ENCODE measurements around the gene CLASP1. TPM values are rescaled to one million over a fixed set of nuclear protein-coding genes. Genes with fewer than 3 reads are reported as not detected.

The CLASP1 gene
- total RNA-seq, 1 donor from 2014 or later: 31.3 TPM

DNA sequence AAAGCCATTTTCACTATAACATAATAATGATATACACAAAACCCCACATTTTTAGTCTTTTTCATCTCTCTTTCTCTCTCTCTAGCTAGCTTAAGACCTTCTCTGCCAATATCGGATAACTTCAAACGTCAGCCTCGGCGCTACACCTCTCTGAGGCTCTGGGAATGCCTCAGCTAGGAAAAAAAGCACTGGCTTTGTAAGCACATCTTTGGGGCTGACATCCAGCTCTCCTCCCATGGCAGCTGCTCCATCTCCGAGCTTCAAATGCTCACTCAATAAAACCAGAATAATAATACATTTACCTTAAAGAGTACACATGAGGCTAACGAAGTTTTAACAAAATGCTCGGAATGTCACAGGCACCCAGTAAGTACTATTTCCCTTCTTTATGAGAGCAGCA, 107.8 kb downstream of the CLASP1 start:
- no peak for DNase-seq (ENCODE audit: low read depth, low spot score)

DNA sequence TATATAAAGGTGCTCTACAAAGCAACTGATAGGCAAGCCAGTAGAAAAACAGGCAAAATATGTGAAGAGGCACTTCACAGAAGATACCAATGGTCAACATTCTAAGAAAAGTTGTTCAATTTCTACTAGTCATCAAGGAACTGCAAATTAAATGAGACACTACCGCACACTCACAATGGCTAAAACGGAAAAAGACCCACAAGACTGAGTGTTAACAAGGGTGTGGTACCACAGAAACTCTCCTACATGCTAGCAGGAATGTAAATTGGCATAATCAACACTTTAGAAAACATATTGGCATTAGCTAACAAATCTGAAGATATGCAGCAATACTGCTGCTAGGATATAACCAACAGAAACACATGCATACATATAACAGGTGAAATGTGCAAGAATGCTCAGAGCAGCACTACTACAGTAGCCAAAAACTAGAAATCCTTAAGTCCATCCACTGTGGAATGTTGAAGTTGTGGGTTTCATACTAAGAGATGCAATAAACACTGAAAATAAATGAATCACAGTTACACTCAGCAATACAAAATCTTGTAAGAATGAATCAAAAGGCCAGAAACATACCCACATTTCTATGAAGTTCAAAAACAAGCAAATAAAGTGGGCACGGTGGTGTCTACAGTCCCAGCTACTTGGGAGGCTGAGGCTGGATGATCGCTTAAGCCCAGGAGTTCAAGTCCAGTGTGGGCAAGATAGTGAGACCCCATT, 109.4 kb downstream of the CLASP1 start:
- DNase-seq (ENCODE audit: low read depth, low spot score): no peak

DNA sequence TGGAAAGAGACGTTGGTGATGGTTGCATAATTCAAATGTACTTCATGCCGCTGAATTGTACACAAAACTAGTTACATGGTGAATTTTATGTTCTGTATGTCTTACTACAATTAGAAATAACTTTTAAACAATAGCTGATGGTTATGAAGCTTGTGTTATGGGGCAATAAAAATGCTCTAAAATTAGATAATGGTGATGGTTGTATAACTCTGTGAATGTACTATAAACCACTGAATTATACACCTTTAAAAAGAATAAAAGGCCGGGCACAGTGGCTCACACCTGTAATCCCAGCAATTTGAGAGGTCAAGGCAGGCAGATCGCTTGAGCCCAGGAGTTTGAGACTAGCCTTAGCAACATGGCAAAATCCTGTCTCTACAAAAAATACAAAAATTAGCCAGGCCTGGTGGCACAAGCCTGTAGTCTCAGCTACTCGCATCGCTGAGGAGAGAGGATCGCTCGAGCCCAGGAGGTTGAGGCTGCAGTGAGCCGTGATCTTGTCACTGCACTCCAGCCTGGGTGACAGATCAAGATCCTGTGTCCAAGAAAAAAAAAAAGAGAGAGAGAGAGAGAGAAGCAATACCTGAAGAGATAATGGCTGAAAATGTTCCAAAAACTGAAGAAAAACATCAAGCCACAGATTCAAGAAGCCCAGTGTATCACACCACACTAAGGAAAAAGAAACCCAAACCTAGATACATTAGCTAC, 112.3 kb downstream of the CLASP1 start:
- no peak for DNase-seq (ENCODE audit: low read depth, low spot score)

DNA sequence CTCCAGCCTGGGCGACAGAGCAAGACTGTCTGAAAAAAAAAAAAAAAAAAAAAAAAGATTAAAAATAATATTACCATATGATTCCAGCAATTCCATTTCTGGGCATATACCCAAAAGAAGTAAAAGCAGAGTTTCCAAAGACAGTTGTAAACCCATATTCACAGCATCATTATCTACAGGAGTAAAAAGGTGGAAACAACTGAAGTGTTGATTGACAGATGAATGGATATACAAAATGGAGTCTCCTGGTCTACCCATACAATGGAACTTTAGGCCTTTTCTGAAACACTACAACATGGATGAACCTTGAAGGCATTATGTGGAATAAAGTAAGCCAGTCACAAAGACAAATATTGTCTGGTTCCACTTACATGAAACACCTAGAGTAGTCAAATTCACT, 112.9 kb downstream of the CLASP1 start:
- no peak for DNase-seq (ENCODE audit: low read depth, low spot score)

DNA sequence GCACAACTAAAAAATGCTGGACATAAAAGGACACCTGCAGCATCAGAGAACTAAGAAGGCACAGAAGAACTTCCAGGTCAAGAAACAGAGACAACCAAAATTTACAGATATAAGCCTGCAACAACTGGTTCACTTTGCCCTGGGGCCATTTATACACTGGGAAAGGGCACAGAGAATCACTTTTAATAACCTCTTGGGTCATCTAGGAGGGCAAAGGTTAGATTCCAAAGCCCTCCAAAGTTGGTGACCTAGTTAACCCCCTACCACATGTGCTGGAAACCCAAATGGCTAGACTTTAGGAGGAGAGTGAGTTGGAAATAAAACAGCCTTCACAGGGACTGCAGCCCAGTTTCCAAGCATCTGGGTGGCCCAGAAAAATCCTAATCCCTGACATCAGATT, 115.3 kb downstream of the CLASP1 start:
- no peak for DNase-seq (ENCODE audit: low read depth, low spot score)

DNA sequence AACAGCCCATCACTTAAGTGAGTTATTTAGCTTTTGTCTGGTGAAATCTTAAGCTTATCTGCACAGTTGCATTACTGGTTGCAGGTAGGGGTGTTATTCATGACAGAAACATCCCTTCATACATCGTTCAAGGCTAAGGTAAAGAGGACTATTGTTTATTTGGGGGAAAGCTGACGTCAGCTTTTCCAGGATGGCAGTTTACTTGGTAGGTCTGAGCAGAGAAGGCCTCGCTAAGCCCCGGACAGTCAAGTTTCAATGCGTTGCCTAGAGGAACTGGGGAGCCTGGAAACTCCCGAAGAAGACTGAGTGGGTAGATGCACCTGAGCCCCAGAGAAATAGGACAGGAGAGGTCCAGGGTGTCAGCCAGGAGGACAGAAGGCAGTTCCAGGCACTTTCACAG, 116.4 kb downstream of the CLASP1 start:
- DNase-seq (ENCODE audit: low read depth, low spot score): no peak

DNA sequence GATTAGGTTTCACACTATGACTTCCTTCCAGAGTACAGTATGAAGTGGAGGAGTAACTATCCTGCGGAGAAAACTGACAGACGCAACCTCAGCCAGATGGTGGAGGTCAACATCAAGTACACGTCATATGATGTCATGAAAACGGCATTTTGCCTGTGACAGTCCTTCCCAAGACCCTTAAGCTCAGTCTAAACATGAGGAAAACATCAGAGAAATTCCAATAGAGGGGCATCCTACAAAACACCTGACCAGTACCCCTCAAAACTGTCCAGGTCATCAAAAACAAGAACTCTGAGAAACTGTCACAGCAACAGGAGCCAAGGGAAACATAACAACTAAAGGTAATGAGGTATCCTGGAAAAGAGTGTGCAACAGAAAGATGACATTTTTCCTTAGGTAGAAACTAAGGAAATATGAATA, 116.9 kb downstream of the CLASP1 start:
- no peak for DNase-seq (ENCODE audit: low read depth, low spot score)

DNA sequence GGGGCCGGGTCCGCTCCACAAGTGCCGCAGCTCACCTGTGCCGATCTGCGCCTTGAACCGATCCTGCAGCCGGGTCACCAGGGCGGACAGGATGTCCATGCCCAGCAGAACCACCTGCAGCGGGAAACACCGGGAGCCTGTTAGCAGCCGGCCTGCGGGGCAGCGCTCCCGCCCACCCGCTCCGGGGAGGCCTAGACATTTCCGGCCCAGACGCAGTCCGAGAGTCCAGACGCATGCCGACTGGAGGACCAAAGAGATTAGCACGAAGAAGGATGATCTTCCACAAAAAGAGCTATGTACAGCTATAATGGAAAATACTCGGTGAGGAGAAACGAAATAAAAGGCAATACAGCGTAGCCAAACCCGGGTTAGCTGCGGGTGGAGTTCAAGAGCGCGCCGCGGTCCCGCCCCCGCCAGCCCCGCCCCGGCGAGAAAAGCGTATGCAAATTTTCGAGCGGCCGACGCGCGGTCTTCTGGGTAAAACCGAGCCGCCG, 119.0 kb downstream of the CLASP1 start:
- peak; percentile 35 for DNase-seq (ENCODE audit: low read depth, low spot score)

DNA sequence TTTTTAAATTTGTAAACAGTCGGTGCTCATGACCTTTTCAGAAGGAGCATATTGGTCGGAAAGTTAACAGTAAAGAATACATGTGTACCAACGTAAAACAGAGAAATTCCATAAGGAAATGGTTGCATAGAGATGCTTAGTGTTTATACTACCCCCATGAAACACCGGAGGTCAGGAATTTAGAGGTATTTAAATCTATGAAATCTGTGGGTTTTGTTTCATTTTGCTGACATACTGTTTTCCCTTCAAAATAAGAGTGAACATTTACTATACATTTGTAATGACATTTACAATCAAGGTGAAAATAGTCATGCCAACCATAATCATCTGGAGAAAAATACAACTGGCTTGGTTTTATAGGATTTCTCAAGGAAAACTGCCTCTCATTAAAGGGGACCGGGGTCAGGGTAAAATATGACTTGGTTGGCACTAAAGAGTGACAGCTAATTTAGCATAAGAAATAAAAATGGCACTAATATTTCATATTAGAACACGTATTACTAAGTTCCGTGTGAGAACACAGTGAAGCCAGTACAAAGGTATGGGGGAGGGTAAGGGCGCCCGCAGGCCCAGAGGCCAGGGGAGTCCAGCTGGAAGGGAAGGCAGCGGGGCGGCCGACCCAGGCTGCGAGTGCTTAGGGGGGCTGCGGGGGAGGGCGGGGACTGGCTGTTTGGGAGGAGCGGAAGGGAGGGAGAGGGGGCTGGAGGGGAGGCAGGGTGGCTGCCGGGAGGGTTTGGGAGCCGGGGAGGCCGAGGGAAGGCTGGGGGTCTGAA, 119.6 kb downstream of the CLASP1 start:
- no peak for DNase-seq (ENCODE audit: low read depth, low spot score)

DNA sequence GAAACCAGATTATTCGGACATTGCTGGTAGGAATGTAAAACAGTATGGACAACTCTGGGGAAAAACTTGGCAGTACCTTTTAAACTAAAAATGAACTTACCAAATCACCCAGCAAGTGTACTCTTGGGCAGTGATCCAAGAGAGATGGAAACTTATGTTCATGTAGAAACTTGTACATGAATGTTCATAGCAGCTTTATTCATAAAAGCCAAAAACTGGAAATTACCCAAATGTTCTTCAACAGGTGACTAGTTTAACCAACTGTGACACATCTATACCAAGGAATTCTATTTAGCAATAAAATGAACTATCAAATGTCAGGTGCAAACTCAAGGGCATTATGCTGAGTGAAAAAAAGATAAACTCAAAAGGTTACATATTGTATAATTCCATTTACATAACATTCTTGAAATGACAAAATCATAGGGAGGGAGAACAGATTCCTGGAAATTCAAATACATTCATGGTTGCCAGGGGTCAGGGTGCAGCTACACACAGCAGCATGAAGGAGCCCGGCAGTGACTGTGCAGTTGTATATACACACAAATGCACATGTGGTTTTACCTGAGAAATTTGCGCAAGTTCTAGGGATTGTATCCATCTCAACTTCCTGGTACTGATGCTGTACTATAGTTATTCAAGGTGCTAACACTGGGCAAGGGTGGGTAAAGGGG, 122.1 kb downstream of the CLASP1 start:
- no peak for DNase-seq (ENCODE audit: low read depth, low spot score)

DNA sequence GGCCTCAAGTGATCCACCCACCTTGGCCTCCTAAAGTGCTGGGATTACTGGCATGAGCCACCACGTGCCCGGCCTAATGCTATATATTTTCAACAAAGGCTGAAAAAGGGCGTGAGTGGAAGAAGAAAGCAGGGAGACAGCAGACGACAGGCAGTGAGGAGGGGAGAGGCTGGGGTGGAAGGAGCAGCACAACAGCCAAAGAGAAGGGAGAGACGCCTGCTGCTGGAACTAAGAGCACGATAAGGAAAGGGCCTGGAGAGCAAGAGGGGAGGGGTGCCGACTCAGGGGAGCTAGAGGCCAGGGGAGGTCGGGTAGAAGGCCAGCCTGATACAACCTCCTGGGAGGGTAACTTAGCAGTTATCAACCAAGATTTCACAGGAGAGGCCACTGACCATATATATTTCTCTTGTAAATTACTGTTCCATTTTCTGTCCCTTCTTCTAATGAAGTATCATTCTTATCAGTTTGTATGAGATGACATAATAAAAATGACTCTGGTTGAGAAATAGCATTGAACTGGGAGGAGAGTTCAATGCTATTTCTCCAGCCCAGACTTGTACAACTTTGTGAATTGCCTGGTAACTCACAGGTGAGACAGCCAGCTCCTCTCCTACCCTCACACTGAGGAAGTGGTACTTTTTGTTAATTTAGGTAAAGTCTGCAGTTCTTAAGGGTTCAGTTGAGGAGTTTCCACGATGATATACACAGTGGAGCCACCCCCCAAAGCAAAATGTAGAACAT, 124.4 kb downstream of the CLASP1 start:
- no peak for DNase-seq (ENCODE audit: low read depth, low spot score)

DNA sequence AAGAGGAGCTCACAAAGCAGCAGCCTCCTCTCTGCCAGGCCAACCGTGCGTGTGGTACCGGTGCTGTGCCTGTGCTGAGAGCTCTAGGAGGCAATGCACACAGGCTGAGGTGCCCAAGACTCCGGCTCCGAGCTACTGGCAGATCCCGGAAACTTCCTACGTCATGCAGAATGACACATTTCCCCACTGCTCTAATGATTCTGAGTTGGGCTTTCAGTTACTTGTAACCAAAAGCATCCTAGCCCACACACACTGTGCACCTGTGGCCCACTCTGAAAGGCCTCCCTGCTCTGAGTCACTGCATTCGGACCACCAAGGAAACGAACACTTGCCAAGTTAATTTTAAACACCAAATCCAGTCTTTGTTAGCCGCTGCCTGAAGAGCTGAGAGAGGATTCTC, 127.9 kb downstream of the CLASP1 start:
- no peak for DNase-seq (ENCODE audit: low read depth, low spot score)

DNA sequence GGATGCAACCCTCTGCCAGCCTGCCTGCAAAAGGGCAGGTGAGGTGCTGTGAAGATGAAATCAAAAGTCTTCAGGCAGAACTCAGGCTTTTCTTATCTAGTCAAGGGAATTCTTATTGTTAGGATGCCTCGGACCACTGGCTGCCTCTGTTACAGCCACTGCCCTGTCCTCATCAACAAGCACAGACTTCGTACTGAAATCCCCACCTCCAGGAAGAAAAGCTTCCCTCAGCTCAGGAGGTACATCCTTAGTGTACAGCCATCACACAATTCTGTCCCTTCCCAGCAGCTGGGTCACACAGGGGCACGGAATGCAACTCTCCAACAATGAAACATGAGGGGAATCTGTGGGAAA, 128.6 kb downstream of the CLASP1 start:
- no peak for DNase-seq (ENCODE audit: low read depth, low spot score)

DNA sequence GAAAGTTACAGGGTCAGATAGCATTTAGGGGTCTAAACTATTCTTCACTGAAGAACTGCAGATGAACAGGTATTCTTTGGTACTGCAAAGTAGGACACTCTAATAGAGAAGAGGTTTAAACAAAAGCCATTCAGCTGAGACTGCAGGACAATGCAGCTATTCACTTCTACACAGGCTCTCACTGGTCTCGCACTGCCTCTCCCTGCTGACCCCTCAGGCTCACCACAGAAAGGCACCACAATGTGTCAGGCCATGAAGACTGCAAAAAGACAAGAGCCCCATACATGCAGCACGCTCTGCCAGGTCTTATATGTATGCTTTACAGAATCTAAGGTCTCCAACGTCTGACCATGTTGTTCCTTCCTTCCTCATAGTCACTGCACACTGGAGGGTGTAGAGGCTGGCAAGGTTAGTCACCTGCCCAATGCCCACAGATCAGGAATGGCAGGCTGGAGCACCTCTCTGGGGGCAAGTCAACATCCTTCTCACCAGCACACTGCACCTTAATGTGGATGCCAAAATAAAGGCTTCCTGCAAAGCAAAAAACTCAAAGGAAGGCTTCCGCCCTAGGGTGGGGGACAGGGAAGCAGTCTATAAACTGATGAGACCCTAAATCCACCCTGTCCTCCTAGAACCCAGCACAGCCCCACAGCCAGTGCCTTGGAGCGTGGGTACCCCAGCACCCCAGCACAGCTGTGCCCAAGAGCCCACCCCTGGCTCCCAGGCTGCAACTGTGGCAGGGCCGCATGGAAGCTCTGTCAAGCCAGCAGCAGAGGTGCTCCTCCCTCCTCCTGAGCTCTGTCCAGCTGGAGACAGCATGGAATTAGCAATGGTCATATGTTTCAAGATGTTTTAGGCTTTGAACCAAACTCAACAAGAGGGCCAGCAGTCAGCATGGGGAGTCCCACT, 129.3 kb downstream of the CLASP1 start:
- DNase-seq (ENCODE audit: low read depth, low spot score): no peak

DNA sequence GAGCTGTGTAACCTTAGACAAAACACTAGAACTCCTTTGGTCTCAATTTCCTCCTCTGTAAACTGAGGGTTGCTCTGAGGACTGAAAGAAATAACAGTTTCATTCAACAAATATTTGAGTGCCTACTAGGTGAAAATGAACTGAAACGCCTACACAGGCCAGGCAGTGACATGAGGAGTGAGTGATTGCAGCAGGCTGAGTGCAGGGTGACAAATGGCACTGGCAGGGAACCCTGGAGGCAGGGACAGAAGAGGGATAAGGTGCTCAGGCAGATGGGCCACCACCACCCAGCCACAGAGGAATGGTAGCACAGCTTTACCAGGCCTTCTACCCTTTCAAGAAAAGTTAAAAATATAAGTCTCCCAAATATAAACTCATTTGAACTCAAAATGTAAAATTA, 130.1 kb downstream of the CLASP1 start:
- DNase-seq (ENCODE audit: low read depth, low spot score): no peak

DNA sequence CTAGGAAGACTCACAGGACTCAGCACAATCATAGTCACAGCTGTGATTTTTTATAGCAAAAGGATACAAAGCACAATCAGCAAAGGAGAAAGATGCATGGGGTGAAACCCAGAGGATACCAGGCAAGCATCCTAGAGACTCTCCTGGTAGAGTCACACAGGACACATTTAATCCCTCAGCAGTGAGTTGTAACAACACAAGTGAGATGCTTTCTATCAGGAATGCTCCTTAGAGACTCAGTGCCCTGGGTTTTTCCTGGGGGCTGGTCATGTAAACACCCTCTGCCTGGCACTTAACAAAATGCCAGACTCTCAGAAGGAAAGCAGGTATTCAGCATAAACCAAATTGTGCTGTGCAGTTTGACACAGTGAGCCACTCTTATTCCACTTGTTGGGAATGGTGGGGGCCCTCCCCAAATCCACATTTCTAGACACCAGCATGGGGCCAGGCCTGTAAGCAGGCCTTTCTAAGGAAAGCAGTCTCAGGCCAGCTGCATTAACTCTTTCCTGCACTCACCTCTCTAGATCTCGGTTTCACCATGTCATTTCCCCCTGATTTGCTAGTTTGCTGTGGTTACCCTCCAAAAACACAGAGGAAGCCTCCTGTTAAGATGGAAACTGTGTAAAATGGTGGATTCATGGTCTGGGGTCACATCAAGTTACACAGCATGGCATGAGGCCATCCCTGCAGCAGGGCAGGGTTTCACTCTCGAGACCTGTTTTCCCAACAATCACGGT, 135.5 kb downstream of the CLASP1 start:
- no peak for DNase-seq (ENCODE audit: low read depth, low spot score)

DNA sequence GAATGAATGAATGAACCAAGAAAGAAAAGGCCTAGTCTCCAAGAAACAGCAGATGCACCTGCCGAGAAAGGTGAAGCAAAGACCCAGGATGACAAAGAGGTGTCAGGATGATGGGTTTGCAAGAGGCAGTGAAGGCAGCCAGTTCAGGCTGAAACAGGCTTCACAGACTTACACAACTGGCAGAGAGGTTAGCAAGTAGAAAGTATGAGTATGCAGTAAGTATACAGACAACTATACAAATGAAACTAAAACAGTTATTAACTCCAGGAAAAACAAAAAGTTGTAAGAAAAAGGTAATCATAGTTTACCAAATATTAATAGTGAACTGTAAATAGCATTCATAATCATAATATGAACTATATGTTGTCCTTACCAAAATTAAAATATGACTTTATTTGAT, 138.4 kb downstream of the CLASP1 start:
- no peak for DNase-seq (ENCODE audit: low read depth, low spot score)

DNA sequence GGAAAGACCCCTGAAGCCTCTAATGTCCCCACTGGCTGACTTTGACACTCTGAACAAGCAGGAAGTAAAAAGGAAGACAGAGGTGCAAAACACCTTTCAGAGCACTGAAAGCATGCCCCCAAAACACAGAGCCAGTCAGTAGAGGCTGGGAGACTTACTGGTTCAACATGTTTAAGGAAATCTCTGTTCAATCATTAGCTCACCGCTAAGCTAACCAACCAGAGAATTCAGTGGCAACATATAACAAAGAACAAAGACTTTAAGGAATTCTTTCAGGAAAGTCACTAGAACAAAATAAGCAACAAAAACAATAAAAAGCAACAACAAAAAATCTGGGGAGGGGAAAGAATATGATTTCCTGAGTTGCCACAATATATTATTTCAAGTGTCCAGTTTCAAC, 142.6 kb downstream of the CLASP1 start:
- no peak for DNase-seq (ENCODE audit: low read depth, low spot score)

DNA sequence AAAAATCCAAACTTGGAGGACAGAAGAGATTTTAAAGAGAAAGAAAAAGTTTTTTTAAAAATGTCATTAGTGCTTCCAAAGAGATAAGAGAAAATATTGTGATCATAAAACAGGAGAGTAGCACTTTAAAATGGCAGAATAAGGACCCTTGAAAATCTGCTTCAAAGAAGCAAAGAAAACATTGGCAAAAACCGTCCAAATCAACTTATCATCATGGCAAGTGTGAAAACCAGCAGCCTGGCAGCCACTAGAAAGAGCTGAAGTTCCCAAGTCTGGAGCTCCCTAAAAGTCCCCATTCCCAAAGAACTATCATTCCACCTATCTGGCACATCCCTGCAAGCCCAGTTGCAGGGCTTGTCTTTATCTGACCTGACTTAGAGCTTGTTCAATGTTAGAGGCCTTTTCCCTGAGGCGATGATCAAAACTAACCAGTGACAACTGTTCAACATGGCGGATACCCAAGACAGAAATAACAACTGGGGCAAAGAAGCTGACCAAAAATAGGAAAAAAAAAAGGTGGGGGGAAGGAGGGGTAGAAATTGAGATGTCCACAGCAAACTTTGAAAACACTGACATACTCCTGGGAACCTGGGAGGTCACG, 143.2 kb downstream of the CLASP1 start:
- DNase-seq (ENCODE audit: low read depth, low spot score): no peak
